ENCODE data around the gene C2CD4D. TPM values are rescaled to one million over a fixed set of nuclear protein-coding genes. Genes with fewer than 3 reads are reported as not detected.

C2CD4D gene
- total RNA-seq, 1 donor from 2014 or later, result 0.65 TPM

GRCh38 chr1:151799179-151800022 lies 40.2 kb downstream of the C2CD4D start:
- no peaks in the 10 kb centered on the region for H3K4me1 Mint-ChIP-seq
- H3K9me3 Mint-ChIP-seq, result no peaks in the 10 kb centered on the region
- H3K4me3 Mint-ChIP-seq, result no peak overlapping the region
- no peak for TF ChIP-seq CTCF (IDR thresholded peaks at IDR 0.05; ENCODE audit: unreplicated experiment)
- H3K27me3 Mint-ChIP-seq (ENCODE audit: low read depth), result peaks cover 52% of the 10 kb centered on the region
- no peaks in the 10 kb centered on the region for H3K36me3 Mint-ChIP-seq
- no peak overlapping the region for H3K27ac Mint-ChIP-seq
- DNase-seq (ENCODE audit: low spot score in 2 of 2, unreplicated experiment in 2 of 2), result no peak

DNA sequence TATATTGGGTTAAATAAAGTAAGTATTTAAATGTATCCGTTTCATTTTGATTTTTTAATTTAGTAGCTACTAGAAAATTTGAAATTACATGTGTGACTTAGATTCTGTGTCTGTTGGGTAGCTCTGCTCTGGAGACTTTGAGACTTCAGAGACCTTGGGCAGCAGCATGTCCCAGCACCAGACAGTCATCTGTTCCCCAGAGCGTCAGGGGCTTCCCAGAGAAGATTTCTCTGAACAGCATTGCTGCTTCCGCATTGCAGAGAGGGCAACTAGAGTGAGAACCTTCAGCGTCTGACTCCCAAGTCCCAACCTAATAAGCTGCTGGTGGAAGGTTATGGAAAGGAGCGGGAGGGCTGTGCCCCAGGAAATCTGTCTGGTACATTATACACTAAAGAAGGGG lies 41.0 kb downstream of the C2CD4D start:
- no peak overlapping the region for H3K4me3 Mint-ChIP-seq

DNA sequence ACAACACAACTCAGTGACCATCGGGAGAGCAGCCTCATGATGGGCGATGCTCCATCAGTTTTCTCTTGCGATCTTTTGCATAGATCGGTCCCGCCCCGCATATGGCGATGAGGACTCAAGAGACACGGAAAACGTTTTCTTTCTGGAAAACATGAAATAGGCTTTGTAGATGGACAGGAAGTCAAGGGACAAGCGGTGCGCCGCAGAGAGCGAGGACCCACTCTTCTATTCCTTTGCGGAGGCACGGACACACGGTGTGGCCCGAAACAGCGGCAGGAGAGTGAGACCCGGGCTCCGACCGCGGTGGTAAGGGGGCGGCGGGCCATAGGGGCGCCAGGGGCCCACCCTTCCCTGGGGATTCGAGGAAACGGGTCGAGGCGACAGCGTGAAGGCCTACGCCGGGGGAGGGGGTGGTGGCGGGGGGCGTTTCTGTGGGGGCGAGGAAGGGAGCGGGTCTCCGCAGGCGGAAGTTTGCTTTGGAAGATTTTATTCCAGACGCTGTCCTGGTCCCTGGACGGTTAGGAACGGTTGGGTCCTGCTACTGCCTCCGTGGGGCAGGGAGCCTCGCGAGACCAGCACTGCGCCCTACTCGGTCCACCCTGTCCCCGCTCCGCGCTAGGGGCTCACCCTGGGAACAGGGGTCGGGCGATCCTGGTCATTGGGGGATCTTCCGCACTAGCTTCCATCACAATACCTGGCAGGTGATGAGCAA lies 48.5 kb downstream of the C2CD4D start:
- Mint-ChIP-seq H3K4me1 (peaks cover 15% of the 10 kb centered on the region), H3K9me3 (no peaks in the 10 kb centered on the region), H3K27me3 (ENCODE audit: low read depth) (peaks cover 8% of the 10 kb centered on the region), H3K27ac (peak overlapping the region; percentile 85), H3K36me3 (no peaks in the 10 kb centered on the region), H3K4me3 (peak overlapping the region; percentile 85)
- no peak for DNase-seq (ENCODE audit: low spot score in 2 of 2, unreplicated experiment in 2 of 2)
- no peak for TF ChIP-seq CTCF (IDR thresholded peaks at IDR 0.05; ENCODE audit: unreplicated experiment)

More for the DNA sequence above, 41.0 kb downstream of the C2CD4D start:
- no peaks in the 10 kb centered on the region for H3K9me3 Mint-ChIP-seq
- no peak for TF ChIP-seq CTCF (IDR thresholded peaks at IDR 0.05; ENCODE audit: unreplicated experiment)
- peaks cover 43% of the 10 kb centered on the region for H3K27me3 Mint-ChIP-seq (ENCODE audit: low read depth)
- H3K4me1 Mint-ChIP-seq, result no peaks in the 10 kb centered on the region
- no peaks in the 10 kb centered on the region for H3K36me3 Mint-ChIP-seq
- H3K27ac Mint-ChIP-seq, result no peak overlapping the region
- no peak for DNase-seq (ENCODE audit: low spot score in 2 of 2, unreplicated experiment in 2 of 2)

GRCh38 chr1:151790071-151790939 lies 49.3 kb downstream of the C2CD4D start, which contains the start of gene TDRKH:
Gene TDRKH, minus strand, starts transcription at chr1:151790500. Its CDS starts 7,478 bp downstream, at chr1:151783022.
- Mint-ChIP-seq H3K4me3 (peak within 1 kb of the TSS; percentile 85), H3K36me3 (no peaks in the 10 kb centered on the region), H3K27ac (peak within 1 kb of the TSS; percentile 85), H3K4me1 (peaks cover 15% of the 10 kb centered on the region), H3K27me3 (ENCODE audit: low read depth) (peaks cover 6% of the 10 kb centered on the region), H3K9me3 (no peaks in the 10 kb centered on the region)
- peak; percentile 96 to 97 for DNase-seq (ENCODE audit: low spot score in 2 of 2, unreplicated experiment in 2 of 2)
- no peak for TF ChIP-seq CTCF (IDR thresholded peaks at IDR 0.05; ENCODE audit: unreplicated experiment)

Other genes starting within 250 kb of the C2CD4D start
- gene SNX27, start 227.8 kb downstream of the C2CD4D start, total RNA-seq, result 41.5 to 44.0 TPM (median 43.4 TPM) in 3 replicates
- gene CELF3, start 123.0 kb downstream of the C2CD4D start, total RNA-seq, result 0.88 to 1.2 TPM (median 1.1 TPM) in 3 replicates
- gene RIIAD1, start 118.3 kb downstream of the C2CD4D start, total RNA-seq, result not detected in 3 replicates
- 70.6 to 73.1 TPM (median 72.0 TPM) in 3 replicates for gene MRPL9, start 76.3 kb downstream of the C2CD4D start, total RNA-seq
- gene TDRKH, start 49.3 kb downstream of the C2CD4D start, total RNA-seq, result 8.2 to 9.9 TPM (median 8.4 TPM) in 3 replicates
- not detected in 3 replicates for gene LINGO4, start 34.4 kb downstream of the C2CD4D start, total RNA-seq
- not detected in 3 replicates for gene RORC, start 8.0 kb downstream of the C2CD4D start, total RNA-seq
- not detected in 3 replicates for gene THEM5, start 13.9 kb upstream of the C2CD4D start, total RNA-seq
- gene THEM4, start 69.7 kb upstream of the C2CD4D start, total RNA-seq, result 23.3 to 24.3 TPM (median 24.1 TPM) in 3 replicates
- 219 to 234 TPM (median 222 TPM) in 3 replicates for gene S100A10, start 154.0 kb upstream of the C2CD4D start, total RNA-seq
- gene S100A11, start 197.2 kb upstream of the C2CD4D start, total RNA-seq, result 351 to 373 TPM (median 358 TPM) in 3 replicates
- gene TCHHL1, start 249.2 kb upstream of the C2CD4D start, total RNA-seq, result not detected in 3 replicates

Data from mesothelial cell of epicardium (in vitro differentiated cells).